Measurements from ENCODE around the gene CHRNG.

Gene CHRNG

GRCh38 chr2:232539298-232540231, at the start of gene CHRNG:
TSS of gene CHRNG (plus strand) at chr2:232539692. CDS start at chr2:232539748, 56 bp downstream.
- TF ChIP-seq CTCF (IDR thresholded peaks at IDR 0.05; ENCODE audit: control insufficient read depth, extremely low read depth, insufficient read depth) = no peak
- DNase-seq (ENCODE audit: low read depth) = no peak
- no peak within 1 kb of the TSS for H3K4me3 ChIP-seq (ENCODE audit: low read depth, low read length)

- no peak for DNase-seq (ENCODE audit: low read depth)
- TF ChIP-seq CTCF (IDR thresholded peaks at IDR 0.05; ENCODE audit: control insufficient read depth, extremely low read depth, insufficient read depth) = no peak
- H3K4me3 ChIP-seq (ENCODE audit: low read depth, low read length) = no peak overlapping the region
Measured at GRCh38 chr2:232490221-232491138, 49.0 kb upstream of the CHRNG start.

GRCh38 chr2:232491139-232491780, 48.2 kb upstream of the CHRNG start:
- no peak for TF ChIP-seq CTCF (IDR thresholded peaks at IDR 0.05; ENCODE audit: control insufficient read depth, extremely low read depth, insufficient read depth)
- DNase-seq (ENCODE audit: low read depth) = no peak
- no peak overlapping the region for H3K4me3 ChIP-seq (ENCODE audit: low read depth, low read length)

GRCh38 chr2:232492236-232492848, 47.1 kb upstream of the CHRNG start:
- DNase-seq (ENCODE audit: low read depth) = no peak
- TF ChIP-seq CTCF (IDR thresholded peaks at IDR 0.05; ENCODE audit: control insufficient read depth, extremely low read depth, insufficient read depth) = no peak
- no peak overlapping the region for H3K4me3 ChIP-seq (ENCODE audit: low read depth, low read length)

- DNase-seq (ENCODE audit: low read depth) = no peak
- no peak overlapping the region for H3K4me3 ChIP-seq (ENCODE audit: low read depth, low read length)
- no peak for TF ChIP-seq CTCF (IDR thresholded peaks at IDR 0.05; ENCODE audit: control insufficient read depth, extremely low read depth, insufficient read depth)
Measured at GRCh38 chr2:232492963-232493700, 46.4 kb upstream of the CHRNG start.
